ENCODE data around the gene PROM1.

DNA sequence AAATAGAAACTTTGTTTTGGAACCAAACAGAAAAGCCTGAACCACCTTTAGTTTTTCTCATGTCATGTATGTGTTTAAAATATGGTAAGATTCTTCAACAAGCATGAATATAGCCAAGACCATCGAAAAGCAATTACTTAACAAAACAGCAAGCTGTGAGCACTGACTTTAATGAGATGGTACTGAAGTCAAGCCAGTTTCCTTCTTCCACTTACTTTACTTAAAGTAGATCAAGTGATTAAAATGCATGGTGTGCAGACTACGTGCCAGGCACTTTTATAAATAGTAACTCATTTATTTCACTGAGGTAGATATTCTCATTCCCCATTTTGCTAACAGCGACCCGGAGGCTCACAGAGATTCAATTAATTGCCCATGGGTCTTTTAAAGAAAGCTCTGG lies 74.7 kb downstream of the PROM1 start:
- TF ChIP-seq, protein P1, sequence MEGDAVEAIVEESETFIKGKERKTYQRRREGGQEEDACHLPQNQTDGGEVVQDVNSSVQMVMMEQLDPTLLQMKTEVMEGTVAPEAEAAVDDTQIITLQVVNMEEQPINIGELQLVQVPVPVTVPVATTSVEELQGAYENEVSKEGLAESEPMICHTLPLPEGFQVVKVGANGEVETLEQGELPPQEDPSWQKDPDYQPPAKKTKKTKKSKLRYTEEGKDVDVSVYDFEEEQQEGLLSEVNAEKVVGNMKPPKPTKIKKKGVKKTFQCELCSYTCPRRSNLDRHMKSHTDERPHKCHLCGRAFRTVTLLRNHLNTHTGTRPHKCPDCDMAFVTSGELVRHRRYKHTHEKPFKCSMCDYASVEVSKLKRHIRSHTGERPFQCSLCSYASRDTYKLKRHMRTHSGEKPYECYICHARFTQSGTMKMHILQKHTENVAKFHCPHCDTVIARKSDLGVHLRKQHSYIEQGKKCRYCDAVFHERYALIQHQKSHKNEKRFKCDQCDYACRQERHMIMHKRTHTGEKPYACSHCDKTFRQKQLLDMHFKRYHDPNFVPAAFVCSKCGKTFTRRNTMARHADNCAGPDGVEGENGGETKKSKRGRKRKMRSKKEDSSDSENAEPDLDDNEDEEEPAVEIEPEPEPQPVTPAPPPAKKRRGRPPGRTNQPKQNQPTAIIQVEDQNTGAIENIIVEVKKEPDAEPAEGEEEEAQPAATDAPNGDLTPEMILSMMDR (IDR thresholded peaks at IDR 0.05): no peak
- TF ChIP-seq POLR2A (IDR thresholded peaks at IDR 0.05): no peak
